Osteocyte (in vitro differentiated cells): ENCODE data around the gene PRCC. TPM values are rescaled to one million over a fixed set of nuclear protein-coding genes. Genes with fewer than 3 reads are reported as not detected.
"Not testable (repeated sequence)": the region's sequence is repeated elsewhere in the genome, so short reads cannot be mapped to it uniquely, and the experiment has no call there.

Source experiments
- DNase-seq: peaks from one replicate; pipeline ENCODE4 v3.0.0; 2021; ENCODE audit warnings: mixed read lengths; ENCODE audit not compliant: unreplicated experiment; ENCODE audit errors: extremely low spot score
- H3K27ac Mint-ChIP-seq: one replicate; pipeline ENCODE4 v1.8.0; 2021; ENCODE audit warnings: mild to moderate bottlenecking, mixed read lengths; ENCODE audit not compliant: unreplicated experiment
- H3K27me3 Mint-ChIP-seq: one replicate; pipeline ENCODE4 v1.8.0; 2021; ENCODE audit warnings: mixed read lengths; ENCODE audit not compliant: unreplicated experiment
- H3K36me3 Mint-ChIP-seq: one replicate; pipeline ENCODE4 v1.8.0; 2021; ENCODE audit warnings: mixed read lengths; ENCODE audit not compliant: unreplicated experiment
- H3K4me1 Mint-ChIP-seq: one replicate; pipeline ENCODE4 v1.8.0; 2021; ENCODE audit warnings: mixed read lengths; ENCODE audit not compliant: unreplicated experiment
- H3K4me3 Mint-ChIP-seq: one replicate; pipeline ENCODE4 v1.8.0; 2021; ENCODE audit warnings: mild to moderate bottlenecking, moderate library complexity, mixed read lengths; ENCODE audit not compliant: unreplicated experiment
- H3K9me3 Mint-ChIP-seq: one replicate; pipeline ENCODE4 v1.8.0; 2021; ENCODE audit warnings: mixed read lengths; ENCODE audit not compliant: unreplicated experiment
- CTCF ChIP-seq: fragments of 200-600 bp; sonication (generic); IDR thresholded peaks from 2 replicates; pipeline ENCODE4 v1.5.0; 2021; ENCODE audit warnings: antibody characterized with exemption, mild to moderate bottlenecking, moderate library complexity
- total RNA-seq: library from RNA; stranded (reverse); gene quantifications from 2 replicates; pipeline ENCODE4 v1.2.1, GENCODE V29; 2021

Gene PRCC
- total RNA-seq, 1 donor from 2014 or later = 85.4 TPM

- Mint-ChIP-seq H3K27me3 (no peaks in the 10 kb centered on the region), H3K4me3 (no peak overlapping the region), H3K9me3 (no peaks in the 10 kb centered on the region), H3K27ac (no peak overlapping the region), H3K4me1 (no peaks in the 10 kb centered on the region), H3K36me3 (no peaks in the 10 kb centered on the region)
- DNase-seq = no peak
- TF ChIP-seq CTCF = no peak
Observed at GRCh38 chr1:156760796-156761104, 6.6 kb upstream of the PRCC start.

- H3K4me1 Mint-ChIP-seq = peaks cover 24% of the 10 kb centered on the region
Observed at GRCh38 chr1:156765136-156765535, 2.2 kb upstream of the PRCC start.

GRCh38 chr1:156765666-156766065 lies 1.7 kb upstream of the PRCC start:
- DNase-seq = no peak
- Mint-ChIP-seq H3K36me3 (peaks cover 3% of the 10 kb centered on the region), H3K4me3 (no peak overlapping the region), H3K27me3 (no peaks in the 10 kb centered on the region), H3K27ac (no peak overlapping the region), H3K9me3 (no peaks in the 10 kb centered on the region), H3K4me1 (peaks cover 29% of the 10 kb centered on the region)
- no peak for TF ChIP-seq CTCF

More at GRCh38 chr1:156765136-156765535, 2.2 kb upstream of the PRCC start:
- H3K4me3 Mint-ChIP-seq, H3K27ac Mint-ChIP-seq, DNase-seq, H3K9me3 Mint-ChIP-seq, H3K36me3 Mint-ChIP-seq, H3K27me3 Mint-ChIP-seq: not testable (repeated sequence)

- no peak overlapping the region for H3K27ac Mint-ChIP-seq
- no peaks in the 10 kb centered on the region for H3K27me3 Mint-ChIP-seq
- no peaks in the 10 kb centered on the region for H3K9me3 Mint-ChIP-seq
- H3K4me1 Mint-ChIP-seq = peaks cover 36% of the 10 kb centered on the region
- no peak for DNase-seq
- TF ChIP-seq CTCF = no peak
- H3K36me3 Mint-ChIP-seq = peaks cover 3% of the 10 kb centered on the region
- no peak overlapping the region for H3K4me3 Mint-ChIP-seq
Observed at GRCh38 chr1:156766298-156767100, 836 bp upstream of the PRCC start.

- Mint-ChIP-seq H3K4me1 (peaks cover 47% of the 10 kb centered on the region), H3K4me3 (no peak overlapping the region), H3K27me3 (no peaks in the 10 kb centered on the region), H3K9me3 (no peaks in the 10 kb centered on the region), H3K36me3 (peaks cover 6% of the 10 kb centered on the region), H3K27ac (no peak overlapping the region)
- no peak for DNase-seq
- no peak for TF ChIP-seq CTCF
Observed at GRCh38 chr1:156767879-156768604, 707 bp downstream of the PRCC start.
